WI38 (cell line): ENCODE results near the gene KCNH6.

Experiments used
- H3K4me3 ChIP-seq: 2 replicates; pipeline ENCODE4 v1.5.1; 2011; ENCODE audit warnings: low read depth, mild to moderate bottlenecking, control low read depth, low read length
- CTCF ChIP-seq: IDR thresholded peaks from 2 replicates; pipeline ENCODE4 v1.5.1; 2012; ENCODE audit warnings: low read depth, mild to moderate bottlenecking, control low read depth, low read length

Gene KCNH6

GRCh38 chr17:63519972-63520882, 2.9 kb upstream of the KCNH6 start:
- H3K4me3 ChIP-seq: no peak overlapping the region
- TF ChIP-seq CTCF: no peak

GRCh38 chr17:63524051-63524450, 893 bp downstream of the KCNH6 start:
- no peak overlapping the region for H3K4me3 ChIP-seq
- TF ChIP-seq CTCF: no peak

GRCh38 chr17:63525190-63525946, 2.2 kb downstream of the KCNH6 start:
- TF ChIP-seq CTCF: no peak
- no peak overlapping the region for H3K4me3 ChIP-seq

- TF ChIP-seq CTCF: no peak
- no peak overlapping the region for H3K4me3 ChIP-seq
Observed at GRCh38 chr17:63526861-63527260, 3.7 kb downstream of the KCNH6 start.

GRCh38 chr17:63528183-63528582, 5.0 kb downstream of the KCNH6 start:
- no peak for TF ChIP-seq CTCF
- H3K4me3 ChIP-seq: no peak overlapping the region

- TF ChIP-seq CTCF: no peak
- H3K4me3 ChIP-seq: no peak overlapping the region
Observed at GRCh38 chr17:63529711-63530556, 6.8 kb downstream of the KCNH6 start.
